Stomach (tissue), 4 donors: ENCODE data around the gene HP1BP3.

ENCODE experiments used
- CTCF ChIP-seq, 7 experiments: fragments of 450-650 bp in 4 of 7; fragments of 200-600 bp in 3 of 7; sonication (generic) in 3 of 7; IDR thresholded peaks; one replicate each; pipeline ENCODE4 v1.5.1; 2016 to 2019; ENCODE audit warnings: antibody characterized with exemption in 7 of 7, control low read depth in 2 of 7, mild to moderate bottlenecking in 1 of 7
- EP300 ChIP-seq: sonication (generic); formaldehyde crosslinking; IDR thresholded peaks from one replicate; pipeline ENCODE4 v1.6.1; 2017; ENCODE audit warnings: antibody characterized with exemption
- POLR2A ChIP-seq, 4 donors: fragments of 450-650 bp; IDR thresholded peaks; one replicate each; pipeline ENCODE4 v1.6.1; 2016; ENCODE audit warnings: antibody characterized with exemption in 4 of 4, control low read depth in 2 of 4, mild to moderate bottlenecking in 1 of 4, moderate library complexity in 1 of 4
- POLR2AphosphoS5 ChIP-seq, 3 donors: sonication (generic); formaldehyde crosslinking; IDR thresholded peaks; one replicate each; pipeline ENCODE4 v1.6.1; 2016; ENCODE audit warnings: antibody characterized with exemption in 3 of 3

DNA sequence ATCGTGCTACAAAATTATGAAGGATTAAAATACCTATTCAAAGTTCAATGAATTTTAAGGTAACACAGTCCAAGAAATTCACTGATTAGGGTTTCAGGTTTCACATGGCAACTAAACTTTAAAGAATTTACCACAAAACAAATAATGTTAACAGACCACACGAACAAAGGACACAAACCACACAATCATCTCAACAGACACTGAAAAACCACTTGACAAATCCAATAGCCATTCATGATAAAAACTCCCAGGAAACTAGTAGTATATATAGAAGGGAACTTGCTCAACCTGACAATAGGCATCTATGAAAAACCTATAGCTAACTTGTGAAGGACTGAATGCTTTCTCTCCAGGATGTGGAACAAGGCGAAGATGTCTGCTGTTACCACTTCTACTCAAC, 33.5 kb downstream of the HP1BP3 start:
- no peak for TF ChIP-seq EP300
- no peak for TF ChIP-seq POLR2A (IDR thresholded peaks at IDR 0.05)
- TF ChIP-seq CTCF (IDR thresholded peaks at IDR 0.05), result no peak
- TF ChIP-seq POLR2AphosphoS5 (IDR thresholded peaks at IDR 0.05), result no peak
